Esophagus squamous epithelium (tissue), 5 donors: ENCODE data around the gene BOLL. TPM values are rescaled to one million over a fixed set of nuclear protein-coding genes. Genes with fewer than 3 reads are reported as not detected.
A peak's percentile ranks its signal among the peaks of the same experiment; 100 is the strongest.
"Not testable (repeated sequence)": the region's sequence is repeated elsewhere in the genome, so short reads cannot be mapped to it uniquely, and the experiment has no call there.

Source experiments
- DNase-seq: peaks from one replicate; lab custom pipeline; 2025; lab: John Stamatoyannopoulos, UW
- H3K27ac ChIP-seq, 4 donors: fragments of 200-600 bp; sonication (generic); one replicate each; pipeline ENCODE4 v1.5.1; 2016 to 2019; ENCODE audit warnings: mild to moderate bottlenecking in 1 of 4
- H3K27me3 ChIP-seq, 4 donors: fragments of 200-600 bp; sonication (generic); 1 replicate in 3 of 4; 2 replicates in 1 of 4; pipeline versions ENCODE4 v1.5.1 to v1.6.0; 2017 to 2021; ENCODE audit warnings: antibody characterized with exemption in 1 of 4
- H3K36me3 ChIP-seq, 3 donors: fragments of 200-600 bp; sonication (generic); one replicate each; pipeline ENCODE4 v1.5.1; 2016 to 2019
- H3K4me1 ChIP-seq, 3 donors: fragments of 200-600 bp; sonication (generic); one replicate each; pipeline ENCODE4 v1.5.1; 2017 to 2019
- H3K4me3 ChIP-seq, 4 donors: fragments of 200-600 bp; sonication (generic); 1 replicate in 3 of 4; 2 replicates in 1 of 4; pipeline ENCODE4 v1.5.1; 2016 to 2019; ENCODE audit warnings: mild to moderate bottlenecking in 2 of 4, moderate library complexity in 1 of 4
- H3K9me3 ChIP-seq, 3 donors: fragments of 200-600 bp; sonication (generic); one replicate each; pipeline ENCODE4 v1.5.1; 2016 to 2019
- POLR2A ChIP-seq, 4 donors: fragments of 450-650 bp; IDR thresholded peaks; one replicate each; pipeline ENCODE4 v1.6.1; 2017; ENCODE audit warnings: antibody characterized with exemption in 4 of 4, mild to moderate bottlenecking in 4 of 4, moderate library complexity in 3 of 4
- WGBS, 2 donors: methylation state at CpG; one replicate each; pipeline ENCODE4 v1.1.5; 2018; 5-methylcytosine and 5-hydroxymethylcytosine counted together
- intact Hi-C: fragments of 100-400 bp; cut with DNase I; formaldehyde crosslinking; loops from one replicate; pipeline ENCODE4 v1.15.0; 2022
- total RNA-seq, 4 donors: library from RNA; depleted of rRNA; stranded (reverse); fragments of >200 nt; gene quantifications; one replicate each; pipeline ENCODE4 v1.1.0, GENCODE V29; 2016
- TF ChIP-seq, protein P1 (sequence below), 6 experiments: fragments of 450-650 bp in 4 of 6; fragments of 200-600 bp in 2 of 6; sonication (generic) in 2 of 6; IDR thresholded peaks; one replicate each; pipeline ENCODE4 v1.5.1; 2016 to 2019; ENCODE audit warnings: antibody characterized with exemption in 6 of 6, mild to moderate bottlenecking in 4 of 6, moderate library complexity in 4 of 6
- donor health status: DM: yes; HTN: yes; CAD: no.

BOLL gene
- total RNA-seq, 4 donors from 2014 or later, result not detected

DNA sequence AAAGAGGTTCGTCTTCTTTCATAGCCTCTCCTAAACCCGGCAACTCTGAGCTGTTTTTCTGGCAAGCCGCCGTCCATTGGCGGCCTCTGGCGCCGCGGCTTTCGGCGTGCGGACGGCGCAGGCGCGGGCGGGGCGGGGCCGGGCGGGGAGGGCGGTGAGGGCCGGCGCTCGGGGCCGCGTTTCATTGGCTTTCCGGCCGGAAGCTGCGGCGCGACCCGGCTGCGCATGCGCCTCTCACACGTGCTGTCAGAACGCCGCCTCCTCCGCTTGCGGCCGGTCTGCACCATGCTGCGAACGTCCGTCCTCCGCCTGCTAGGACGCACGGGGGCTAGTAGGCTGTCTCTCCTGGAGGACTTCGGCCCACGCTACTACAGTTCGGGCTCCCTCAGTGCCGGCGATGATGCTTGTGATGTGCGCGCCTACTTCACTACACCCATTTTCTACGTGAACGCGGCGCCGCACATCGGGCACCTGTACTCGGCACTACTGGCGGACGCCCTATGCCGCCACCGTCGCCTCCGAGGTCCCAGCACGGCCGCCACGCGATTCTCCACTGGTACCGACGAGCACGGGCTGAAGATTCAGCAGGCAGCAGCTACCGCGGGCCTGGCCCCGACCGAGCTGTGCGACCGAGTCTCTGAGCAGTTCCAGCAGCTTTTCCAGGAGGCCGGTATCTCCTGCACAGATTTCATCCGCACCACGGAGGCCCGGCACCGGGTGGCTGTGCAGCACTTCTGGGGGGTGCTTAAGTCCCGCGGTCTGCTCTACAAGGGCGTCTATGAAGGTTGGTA is 79.8 kb downstream of the BOLL start, which contains the start of gene MARS2:
TSS of gene MARS2 (plus strand) at position 249 of the 791 bp plus-strand sequence. CDS start at position 286, 37 bp downstream.
- peak; percentile 58 for DNase-seq
- WGBS, 2 donors, result 0% methylated on average over 6 to 12 of the region's 86 CpGs
- peak within 1 kb of the TSS; percentile 75 to 96 (median 88) for H3K4me3 ChIP-seq
- no peaks in the 10 kb centered on the region for H3K9me3 ChIP-seq
- peaks cover 0 to 9% (median 0%) of the 10 kb centered on the region in 3 donors for H3K36me3 ChIP-seq
- peak in 2 of 4 donors; percentile 19 to 59 for TF ChIP-seq POLR2A (IDR thresholded peaks at IDR 0.05)
- TF ChIP-seq, protein P1, sequence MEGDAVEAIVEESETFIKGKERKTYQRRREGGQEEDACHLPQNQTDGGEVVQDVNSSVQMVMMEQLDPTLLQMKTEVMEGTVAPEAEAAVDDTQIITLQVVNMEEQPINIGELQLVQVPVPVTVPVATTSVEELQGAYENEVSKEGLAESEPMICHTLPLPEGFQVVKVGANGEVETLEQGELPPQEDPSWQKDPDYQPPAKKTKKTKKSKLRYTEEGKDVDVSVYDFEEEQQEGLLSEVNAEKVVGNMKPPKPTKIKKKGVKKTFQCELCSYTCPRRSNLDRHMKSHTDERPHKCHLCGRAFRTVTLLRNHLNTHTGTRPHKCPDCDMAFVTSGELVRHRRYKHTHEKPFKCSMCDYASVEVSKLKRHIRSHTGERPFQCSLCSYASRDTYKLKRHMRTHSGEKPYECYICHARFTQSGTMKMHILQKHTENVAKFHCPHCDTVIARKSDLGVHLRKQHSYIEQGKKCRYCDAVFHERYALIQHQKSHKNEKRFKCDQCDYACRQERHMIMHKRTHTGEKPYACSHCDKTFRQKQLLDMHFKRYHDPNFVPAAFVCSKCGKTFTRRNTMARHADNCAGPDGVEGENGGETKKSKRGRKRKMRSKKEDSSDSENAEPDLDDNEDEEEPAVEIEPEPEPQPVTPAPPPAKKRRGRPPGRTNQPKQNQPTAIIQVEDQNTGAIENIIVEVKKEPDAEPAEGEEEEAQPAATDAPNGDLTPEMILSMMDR (IDR thresholded peaks at IDR 0.05), result peak in 1 of 6 experiments; percentile 24
- H3K27ac ChIP-seq, result peak within 1 kb of the TSS; percentile 76 to 89 (median 87)
- intact Hi-C loops, result loop anchor here (10.0 kb wide), 1 partner anchor 191 kb away; the partner anchor contains the start of gene MOB4
- H3K4me1 ChIP-seq, result peaks cover 21 to 53% (median 25%) of the 10 kb centered on the region in 3 donors
- H3K27me3 ChIP-seq, result no peaks in the 10 kb centered on the region

DNA sequence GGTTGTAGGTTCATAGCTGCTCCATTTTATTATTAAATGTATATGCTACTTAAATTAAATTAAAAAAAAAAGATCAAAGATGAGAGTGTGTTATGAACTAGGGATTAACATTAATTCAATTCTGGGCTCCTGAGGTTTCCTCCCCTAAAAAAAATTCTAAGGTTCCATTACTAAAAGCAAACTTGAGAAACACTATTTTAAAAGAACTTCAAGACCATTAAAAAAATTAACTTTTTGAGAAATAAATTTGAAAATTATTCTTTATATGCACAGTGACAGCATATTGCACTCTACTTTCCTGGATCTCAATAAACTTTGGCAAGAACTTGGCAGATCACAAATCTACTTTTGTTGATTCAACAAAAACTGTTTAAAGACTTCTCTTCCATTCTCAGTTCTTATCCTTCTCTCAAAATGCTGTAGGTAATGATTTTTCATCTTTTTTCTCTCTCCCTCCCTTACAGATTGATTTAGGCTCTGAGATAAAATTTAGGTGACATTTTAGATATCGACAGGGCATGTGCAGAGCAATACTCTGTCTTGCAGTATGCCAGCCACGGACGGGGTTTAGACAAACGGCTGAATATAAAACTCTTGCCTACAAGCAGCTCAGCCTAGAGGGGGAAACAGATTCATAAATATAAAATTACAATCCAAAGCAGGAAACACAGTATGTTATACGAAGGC is 80.5 kb downstream of the BOLL start:
- H3K27ac ChIP-seq, result peak overlapping the region; percentile 76 to 89 (median 87)
- peaks cover 21 to 46% (median 25%) of the 10 kb centered on the region in 3 donors for H3K4me1 ChIP-seq
- TF ChIP-seq, protein P1 (IDR thresholded peaks at IDR 0.05), result no peak
- TF ChIP-seq POLR2A (IDR thresholded peaks at IDR 0.05), result no peak
- 0 to 3% methylated on average over 5 of the region's 5 CpGs for WGBS, 2 donors
- no peak for DNase-seq
- intact Hi-C loops, result loop anchor here (10.0 kb wide), 1 partner anchor 190 kb away; the partner anchor contains the start of gene MOB4
- H3K36me3 ChIP-seq, result peaks cover 0 to 2% (median 0%) of the 10 kb centered on the region in 3 donors
- peak overlapping the region; percentile 75 to 96 (median 88) for H3K4me3 ChIP-seq
- H3K27me3 ChIP-seq, result no peaks in the 10 kb centered on the region
- no peaks in the 10 kb centered on the region for H3K9me3 ChIP-seq

DNA sequence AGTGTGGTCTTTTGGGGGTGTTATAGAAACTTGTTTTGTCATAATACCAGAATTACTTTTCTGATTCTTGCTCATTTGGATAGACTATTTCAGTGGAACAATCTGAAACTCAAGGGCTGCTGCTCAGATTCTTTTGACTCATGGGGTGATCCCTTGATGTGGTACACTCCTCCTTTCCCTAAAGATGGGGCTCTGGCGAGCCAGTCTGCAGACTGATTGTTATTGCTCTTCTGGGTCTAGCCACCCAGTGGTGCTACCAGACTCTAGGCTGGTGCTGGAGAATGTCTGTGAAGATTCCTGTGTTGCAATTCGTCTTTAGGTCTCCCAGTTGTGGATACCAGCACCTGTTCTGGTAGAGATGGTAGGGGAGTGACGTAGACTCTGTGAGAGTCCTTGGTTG is 84.2 kb downstream of the BOLL start:
- DNase-seq, result no peak
- peaks cover 0 to 13% (median 2%) of the 10 kb centered on the region in 3 donors for H3K4me1 ChIP-seq
- no peak overlapping the region for H3K4me3 ChIP-seq
- no peak overlapping the region for H3K27ac ChIP-seq
- 88 to 96% methylated on average over 2 of the region's 3 CpGs for WGBS, 2 donors
- no peaks in the 10 kb centered on the region for H3K9me3 ChIP-seq
- H3K36me3 ChIP-seq, result no peaks in the 10 kb centered on the region
- no peaks in the 10 kb centered on the region for H3K27me3 ChIP-seq
- intact Hi-C loops, result loop anchor here (10.0 kb wide), 1 partner anchor 186 kb away; the partner anchor contains the start of gene MOB4
- no peak for TF ChIP-seq POLR2A (IDR thresholded peaks at IDR 0.05)
- TF ChIP-seq, protein P1 (IDR thresholded peaks at IDR 0.05), result no peak

DNA sequence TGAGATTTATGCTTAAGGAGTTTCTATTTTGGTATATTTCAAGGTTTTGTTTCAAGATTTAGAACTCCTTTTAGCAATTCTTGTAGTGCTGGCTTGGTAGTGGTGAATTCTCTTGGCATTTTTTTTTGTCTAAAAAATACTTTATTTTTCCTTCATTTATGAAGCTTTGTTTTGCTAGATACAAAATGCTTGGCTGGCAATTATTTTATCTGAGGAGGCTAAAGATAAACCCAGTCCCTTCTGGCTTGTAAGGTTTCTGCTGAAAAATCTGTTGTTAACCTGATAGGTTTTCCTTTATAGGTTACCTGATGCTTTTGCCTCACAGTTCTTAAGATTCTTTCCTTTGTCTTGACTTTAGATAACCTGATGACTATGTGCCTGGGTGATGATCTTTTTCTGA is 85.4 kb downstream of the BOLL start:
- H3K4me1 ChIP-seq, H3K4me3 ChIP-seq, H3K27ac ChIP-seq, H3K36me3 ChIP-seq, H3K27me3 ChIP-seq, H3K9me3 ChIP-seq, DNase-seq: not testable (repeated sequence)
- intact Hi-C loops, result loop anchor here (10.0 kb wide), 1 partner anchor 185 kb away; the partner anchor contains the start of gene MOB4

DNA sequence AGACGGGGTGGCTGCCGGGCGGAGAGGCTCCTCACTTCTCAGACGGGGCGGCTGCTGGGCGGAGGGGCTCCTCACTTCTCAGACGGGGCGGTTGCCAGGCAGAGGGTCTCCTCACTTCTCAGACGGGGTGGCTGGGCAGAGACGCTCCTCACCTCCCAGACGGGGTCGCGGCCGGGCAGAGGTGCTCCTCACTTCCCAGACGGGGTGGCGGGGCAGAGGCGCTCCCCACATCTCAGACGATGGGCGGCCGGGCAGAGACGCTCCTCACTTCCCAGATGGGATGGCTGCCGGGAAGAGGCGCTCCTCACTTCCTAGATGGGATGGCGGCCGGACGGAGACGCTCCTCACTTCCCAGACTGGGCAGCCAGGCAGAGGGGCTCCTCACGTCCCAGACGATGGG is 88.5 kb downstream of the BOLL start:
- H3K4me3 ChIP-seq, H3K9me3 ChIP-seq, H3K36me3 ChIP-seq, H3K27ac ChIP-seq, H3K27me3 ChIP-seq, intact Hi-C loops, DNase-seq, H3K4me1 ChIP-seq: not testable (repeated sequence)
- WGBS, 2 donors, result no CpG with 5 or more reads among the region's 29 CpGs

DNA sequence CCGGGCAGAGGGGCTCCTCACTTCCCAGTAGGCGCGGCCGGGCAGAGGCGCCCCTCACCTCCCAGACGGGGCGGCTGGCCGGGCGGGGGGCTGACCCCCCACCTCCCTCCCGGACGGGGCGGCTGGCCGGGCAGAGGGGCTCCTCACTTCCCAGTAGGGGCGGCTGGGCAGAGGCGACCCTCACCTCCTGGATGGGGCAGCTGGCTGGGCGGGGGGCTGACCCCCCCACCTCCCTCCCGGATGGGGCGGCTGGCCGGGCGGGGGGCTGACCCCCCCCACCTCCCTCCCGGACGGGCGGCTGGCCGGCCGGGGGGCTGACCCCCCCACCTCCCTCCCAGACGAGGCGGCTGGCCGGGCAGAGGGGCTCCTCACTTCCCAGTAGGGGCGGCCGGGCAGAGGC is 89.1 kb downstream of the BOLL start:
- H3K27ac ChIP-seq, intact Hi-C loops, H3K27me3 ChIP-seq, H3K36me3 ChIP-seq, H3K9me3 ChIP-seq, H3K4me3 ChIP-seq, DNase-seq, H3K4me1 ChIP-seq: not testable (repeated sequence)
- no CpG with 5 or more reads among the region's 30 CpGs for WGBS, 2 donors

DNA sequence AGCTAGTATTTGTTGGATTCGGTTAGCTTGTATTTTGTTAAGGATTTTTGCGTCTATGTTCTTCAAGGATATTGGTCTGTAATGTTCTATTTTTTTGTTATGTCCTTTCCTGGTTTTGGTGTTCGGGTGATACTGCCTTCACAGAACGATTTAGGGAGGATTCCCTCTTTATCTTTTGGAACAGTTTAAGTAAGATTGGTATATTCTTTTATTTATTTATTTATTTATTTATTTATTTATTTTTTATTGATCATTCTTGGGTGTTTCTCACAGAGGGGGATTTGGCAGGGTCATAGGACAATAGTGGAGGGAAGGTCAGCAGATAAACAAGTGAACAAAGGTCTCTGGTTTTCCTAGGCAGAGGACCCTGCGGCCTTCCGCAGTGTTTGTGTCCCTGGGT is 89.9 kb downstream of the BOLL start:
- intact Hi-C loops, H3K9me3 ChIP-seq, H3K4me1 ChIP-seq, H3K27me3 ChIP-seq, H3K27ac ChIP-seq, DNase-seq, H3K4me3 ChIP-seq, H3K36me3 ChIP-seq: not testable (repeated sequence)
- 95 to 97% methylated on average over 4 of the region's 6 CpGs for WGBS, 2 donors
